Measurements from ENCODE around the gene MACROD2. TPM values are rescaled to one million over a fixed set of nuclear protein-coding genes. Genes with fewer than 3 reads are reported as not detected.

The MACROD2 gene
- total RNA-seq, 1 donor from 2014 or later, result 78.2 TPM

DNA sequence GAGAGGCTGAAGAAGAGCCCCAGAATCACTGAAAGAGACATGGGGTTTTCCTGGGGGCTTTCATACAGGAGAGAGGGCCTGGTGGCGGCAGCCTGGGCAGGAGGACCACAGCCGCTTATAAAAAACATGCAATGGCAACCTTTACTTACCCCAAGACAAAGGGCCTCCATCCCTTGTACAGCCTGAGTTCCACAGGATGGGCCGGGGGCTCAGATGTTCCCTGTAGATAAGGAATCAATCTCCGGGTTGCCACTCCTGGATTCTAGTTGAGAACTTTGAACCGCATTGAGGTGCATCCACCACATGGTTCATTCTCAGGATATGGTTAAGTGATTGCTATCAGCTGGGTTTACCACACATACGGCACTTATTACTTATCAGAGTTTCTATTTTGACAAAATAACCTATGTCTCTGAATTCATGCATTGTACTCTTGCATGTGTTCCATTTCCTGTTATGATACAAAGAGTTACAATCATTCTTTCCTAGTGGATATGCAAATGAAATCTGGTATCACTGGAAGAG is 1900.3 kb downstream of the MACROD2 start:
- intact Hi-C loops (cut with DNase I), result no loop called here
- no peak for ATAC-seq
- Histone ChIP-seq H3K9me3 (no peaks in the 10 kb centered on the region), H3K36me3 (no peaks in the 10 kb centered on the region), H3K27ac (no peak overlapping the region), H3K4me3 (no peak overlapping the region), H3K4me1 (no peaks in the 10 kb centered on the region), H3K27me3 (no peaks in the 10 kb centered on the region)
- DNase-seq, result no peak
- no peak for TF ChIP-seq CTCF (IDR thresholded peaks at IDR 0.05)

GRCh38 chr20:15899967-15900366 is 1904.7 kb downstream of the MACROD2 start:
- Histone ChIP-seq H3K9me3 (no peaks in the 10 kb centered on the region), H3K27ac (no peak overlapping the region), H3K27me3 (no peaks in the 10 kb centered on the region), H3K4me3 (no peak overlapping the region), H3K36me3 (no peaks in the 10 kb centered on the region), H3K4me1 (no peaks in the 10 kb centered on the region)
- no peak for ATAC-seq
- no peak for TF ChIP-seq CTCF (IDR thresholded peaks at IDR 0.05)
- no peak for DNase-seq
- intact Hi-C loops (cut with DNase I), result no loop called here

DNA sequence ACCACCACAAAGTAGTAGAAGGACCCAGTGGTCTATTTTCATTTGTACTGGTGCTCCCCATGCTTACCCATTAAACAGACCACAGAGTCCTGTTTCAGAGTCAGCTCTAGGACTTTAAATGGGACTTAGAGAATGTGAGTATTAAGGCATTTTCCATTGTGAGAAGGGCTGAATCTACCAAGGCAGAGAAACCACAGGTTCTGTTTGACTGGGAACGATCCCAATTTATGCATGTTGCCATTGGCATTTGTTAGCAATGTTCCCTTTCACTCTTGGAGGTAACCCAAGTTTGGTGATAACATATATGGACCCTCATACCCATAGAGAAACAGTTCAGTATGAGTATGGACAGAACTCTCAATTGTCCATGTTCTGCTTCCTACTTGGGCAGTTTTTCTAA is 1905.1 kb downstream of the MACROD2 start:
- no peak overlapping the region for H3K4me3 ChIP-seq
- H3K36me3 ChIP-seq, result no peaks in the 10 kb centered on the region
- H3K27ac ChIP-seq, result no peak overlapping the region
- no peak for DNase-seq
- ATAC-seq, result no peak
- no peaks in the 10 kb centered on the region for H3K27me3 ChIP-seq
- no peaks in the 10 kb centered on the region for H3K4me1 ChIP-seq
- no peaks in the 10 kb centered on the region for H3K9me3 ChIP-seq
- intact Hi-C loops (cut with DNase I), result no loop called here
- no peak for TF ChIP-seq CTCF (IDR thresholded peaks at IDR 0.05)

DNA sequence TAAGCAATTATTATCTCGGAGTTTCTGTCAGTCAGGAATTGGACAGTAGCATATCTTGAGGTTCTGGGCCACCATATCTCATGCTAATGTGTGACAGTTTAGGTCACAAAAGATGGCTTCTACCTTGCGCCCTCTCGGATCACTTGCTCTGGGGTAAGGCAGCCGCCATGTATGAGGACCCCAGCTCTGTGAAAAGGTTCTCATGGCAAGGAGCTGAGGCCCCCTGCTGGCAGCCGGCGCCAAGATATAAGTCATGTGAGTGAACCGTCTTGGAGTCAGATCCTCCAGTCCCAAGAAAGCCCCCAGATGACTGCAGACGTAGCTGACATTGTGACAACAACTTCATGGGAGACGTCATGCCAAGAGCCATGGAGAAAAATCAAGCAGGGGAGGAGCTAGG is 1907.2 kb downstream of the MACROD2 start:
- ATAC-seq (no peak), DNase-seq (no peak)
- H3K9me3 ChIP-seq, result no peaks in the 10 kb centered on the region
- H3K4me3 ChIP-seq, result no peak overlapping the region
- H3K27ac ChIP-seq, result no peak overlapping the region
- intact Hi-C loops (cut with DNase I), result no loop called here
- H3K4me1 ChIP-seq, result no peaks in the 10 kb centered on the region
- H3K36me3 ChIP-seq, result no peaks in the 10 kb centered on the region
- no peak for TF ChIP-seq CTCF (IDR thresholded peaks at IDR 0.05)
- H3K27me3 ChIP-seq, result no peaks in the 10 kb centered on the region

GRCh38 chr20:15905661-15906060 is 1910.3 kb downstream of the MACROD2 start:
- Histone ChIP-seq H3K9me3 (no peaks in the 10 kb centered on the region), H3K27me3 (no peaks in the 10 kb centered on the region), H3K4me1 (no peaks in the 10 kb centered on the region), H3K36me3 (no peaks in the 10 kb centered on the region), H3K27ac (no peak overlapping the region), H3K4me3 (no peak overlapping the region)
- ATAC-seq (no peak), DNase-seq (no peak)
- TF ChIP-seq CTCF (IDR thresholded peaks at IDR 0.05), result no peak
- intact Hi-C loops (cut with DNase I), result no loop called here

- intact Hi-C loops (cut with DNase I), result no loop called here
- no peak for DNase-seq
- Histone ChIP-seq H3K36me3 (no peaks in the 10 kb centered on the region), H3K4me1 (no peaks in the 10 kb centered on the region), H3K27me3 (no peaks in the 10 kb centered on the region), H3K27ac (no peak overlapping the region), H3K9me3 (no peaks in the 10 kb centered on the region), H3K4me3 (no peak overlapping the region)
- no peak for ATAC-seq
- no peak for TF ChIP-seq CTCF (IDR thresholded peaks at IDR 0.05)
These were observed 1914.7 kb downstream of the MACROD2 start for GRCh38 chr20:15909995-15910394.

Measured in upper lobe of right lung (tissue), 1 donor.